ENCODE data around the gene B3GLCT.
"Not testable (repeated sequence)": the region's sequence is repeated elsewhere in the genome, so short reads cannot be mapped to it uniquely, and the experiment has no call there.

The B3GLCT gene

GRCh38 chr13:31199849-31200636 lies at the start of gene B3GLCT:
Gene B3GLCT, plus strand, starts transcription at chr13:31199975. Its CDS starts 110 bp downstream, at chr13:31200085.
- peak; percentile 81 for DNase-seq (ENCODE audit: low spot score)

- DNase-seq (ENCODE audit: low spot score): no peak
These were observed 49.3 kb upstream of the B3GLCT start for GRCh38 chr13:31150315-31150985.

- no peak for DNase-seq (ENCODE audit: low spot score)
These were observed 47.9 kb upstream of the B3GLCT start for GRCh38 chr13:31151837-31152236.

- DNase-seq (ENCODE audit: low spot score): no peak
These were observed 44.8 kb upstream of the B3GLCT start for GRCh38 chr13:31154939-31155338.

- peak; percentile 74 for DNase-seq (ENCODE audit: low spot score)
These were observed 40.5 kb upstream of the B3GLCT start for GRCh38 chr13:31159306-31159705.

- peak; percentile 81 for DNase-seq (ENCODE audit: low spot score)
These were observed 38.8 kb upstream of the B3GLCT start for GRCh38 chr13:31160857-31161556.

GRCh38 chr13:31161557-31162150 lies 38.1 kb upstream of the B3GLCT start, which contains the start of gene HSPH1:
Gene HSPH1, minus strand, starts transcription at chr13:31161904. Its CDS starts 322 bp downstream, at chr13:31161582.
- peak; percentile 98 for DNase-seq (ENCODE audit: low spot score)

GRCh38 chr13:31162151-31163008 lies 37.4 kb upstream of the B3GLCT start:
- peak; percentile 98 for DNase-seq (ENCODE audit: low spot score)

GRCh38 chr13:31166591-31166990 lies 33.2 kb upstream of the B3GLCT start:
- no peak for DNase-seq (ENCODE audit: low spot score)

GRCh38 chr13:31167490-31167889 lies 32.3 kb upstream of the B3GLCT start:
- DNase-seq (ENCODE audit: low spot score): no peak

GRCh38 chr13:31168166-31168565 lies 31.6 kb upstream of the B3GLCT start:
- DNase-seq (ENCODE audit: low spot score): no peak

- no peak for DNase-seq (ENCODE audit: low spot score)
These were observed 31.0 kb upstream of the B3GLCT start for GRCh38 chr13:31168736-31169135.

GRCh38 chr13:31172001-31172400 lies 27.8 kb upstream of the B3GLCT start:
- DNase-seq (ENCODE audit: low spot score): no peak

- DNase-seq (ENCODE audit: low spot score): peak; percentile 44
These were observed 27.2 kb upstream of the B3GLCT start for GRCh38 chr13:31172535-31172934.

- no peak for DNase-seq (ENCODE audit: low spot score)
These were observed 25.8 kb upstream of the B3GLCT start for GRCh38 chr13:31174018-31174417.

GRCh38 chr13:31175847-31176532 lies 23.8 kb upstream of the B3GLCT start:
- no peak for DNase-seq (ENCODE audit: low spot score)

- DNase-seq (ENCODE audit: low spot score): not testable (repeated sequence)
These were observed 21.8 kb upstream of the B3GLCT start for GRCh38 chr13:31177813-31178495.

- no peak for DNase-seq (ENCODE audit: low spot score)
These were observed 20.5 kb upstream of the B3GLCT start for GRCh38 chr13:31179241-31179640.

GRCh38 chr13:31179754-31180153 lies 20.0 kb upstream of the B3GLCT start:
- DNase-seq (ENCODE audit: low spot score): no peak

GRCh38 chr13:31182987-31183386 lies 16.8 kb upstream of the B3GLCT start:
- no peak for DNase-seq (ENCODE audit: low spot score)

Data from RKO (cell line).